NCI-H128 (cell line): Measurements from ENCODE around the gene AKAP7.
"Not testable (repeated sequence)": the region's sequence is repeated elsewhere in the genome, so short reads cannot be mapped to it uniquely, and the experiment has no call there.

Experiments used
- DNase-seq: peaks from one replicate; lab custom pipeline; 2025; ENCODE audit not compliant: unreplicated experiment; lab: John Stamatoyannopoulos, UW

AKAP7 gene

DNA sequence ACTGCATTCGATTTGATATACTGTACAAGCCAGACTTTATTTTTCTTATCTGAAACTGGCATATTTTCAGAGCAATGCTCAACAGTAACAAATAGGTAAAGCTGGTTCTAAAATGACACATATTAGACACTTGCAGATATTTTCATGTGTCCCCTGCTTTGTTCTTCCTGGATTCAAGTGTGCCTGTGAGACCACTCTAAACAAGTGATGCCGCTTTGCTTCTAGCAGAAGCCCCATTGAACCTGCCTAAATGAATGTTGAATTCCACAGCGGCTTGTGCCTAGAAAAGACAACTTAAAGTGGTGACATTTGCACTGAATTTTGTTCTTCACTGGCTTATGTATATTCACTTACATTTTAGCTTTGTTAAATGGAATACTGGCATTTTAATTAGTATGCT lies 115.7 kb downstream of the AKAP7 start:
- no peak for DNase-seq

- no peak for DNase-seq
Observed at GRCh38 chr6:131251590-131252199, 116.4 kb downstream of the AKAP7 start.

GRCh38 chr6:131255434-131255833 lies 120.2 kb downstream of the AKAP7 start:
- no peak for DNase-seq

- no peak for DNase-seq
Observed at GRCh38 chr6:131255911-131256310, 120.6 kb downstream of the AKAP7 start.

- no peak for DNase-seq
Observed at GRCh38 chr6:131257104-131257503, 121.8 kb downstream of the AKAP7 start.

GRCh38 chr6:131258010-131258652 lies 122.9 kb downstream of the AKAP7 start:
- DNase-seq = no peak

DNA sequence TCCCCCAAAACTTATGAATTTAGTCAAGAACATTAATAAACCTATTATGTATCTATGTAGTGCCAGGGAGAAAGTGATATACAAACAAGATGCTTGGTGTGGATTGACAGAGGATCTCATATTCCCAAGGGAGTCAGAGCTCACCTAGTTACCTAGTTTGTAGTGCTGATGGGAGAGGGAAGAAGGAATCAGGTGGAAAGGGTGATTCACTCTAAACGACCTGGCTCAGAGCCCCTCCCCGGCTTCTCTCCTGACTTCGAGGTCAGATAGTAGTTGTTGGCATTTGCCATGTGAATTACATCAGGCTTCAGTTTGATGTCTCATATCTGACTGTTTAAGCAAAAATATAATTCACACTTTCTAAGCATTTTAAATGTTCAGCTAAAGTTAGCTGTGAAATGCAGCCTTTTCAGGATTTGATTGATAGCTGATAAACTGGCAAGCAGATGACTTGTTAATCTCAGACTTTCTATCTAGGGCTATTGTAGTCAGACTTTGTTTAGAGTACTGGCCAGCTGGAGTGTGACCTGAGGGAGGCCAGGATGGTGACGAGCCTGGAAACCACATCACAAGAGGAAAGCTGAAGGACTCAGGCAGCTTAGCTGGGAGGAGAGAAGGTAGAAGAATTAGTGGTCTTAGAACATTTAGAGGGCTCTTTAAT lies 123.7 kb downstream of the AKAP7 start:
- no peak for DNase-seq

- not testable (repeated sequence) for DNase-seq
Observed at GRCh38 chr6:131260960-131261359, 125.7 kb downstream of the AKAP7 start.

GRCh38 chr6:131262060-131262459 lies 126.8 kb downstream of the AKAP7 start:
- no peak for DNase-seq

DNA sequence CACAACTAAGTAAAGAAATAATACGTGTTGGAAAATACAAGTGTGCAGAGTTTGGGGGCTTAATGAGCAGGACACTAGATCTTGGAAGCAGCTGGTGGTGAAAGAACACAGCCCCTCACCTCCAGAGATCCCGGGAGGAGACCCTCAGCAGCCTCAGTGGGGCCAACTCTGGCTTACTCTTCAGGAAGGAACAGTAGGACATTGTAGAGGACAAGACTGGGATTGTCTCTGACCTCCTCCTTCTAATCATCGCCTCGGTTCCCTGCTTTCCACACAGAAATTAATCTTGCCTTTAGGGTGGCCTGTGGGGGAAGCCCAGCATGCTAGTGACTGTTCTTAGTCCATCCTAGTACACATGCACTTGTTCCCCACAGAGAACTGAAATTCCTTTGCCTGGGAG lies 130.7 kb downstream of the AKAP7 start:
- no peak for DNase-seq

GRCh38 chr6:131268303-131268702 lies 133.0 kb downstream of the AKAP7 start:
- no peak for DNase-seq

- no peak for DNase-seq
Observed at GRCh38 chr6:131269565-131270391, 134.5 kb downstream of the AKAP7 start.

DNA sequence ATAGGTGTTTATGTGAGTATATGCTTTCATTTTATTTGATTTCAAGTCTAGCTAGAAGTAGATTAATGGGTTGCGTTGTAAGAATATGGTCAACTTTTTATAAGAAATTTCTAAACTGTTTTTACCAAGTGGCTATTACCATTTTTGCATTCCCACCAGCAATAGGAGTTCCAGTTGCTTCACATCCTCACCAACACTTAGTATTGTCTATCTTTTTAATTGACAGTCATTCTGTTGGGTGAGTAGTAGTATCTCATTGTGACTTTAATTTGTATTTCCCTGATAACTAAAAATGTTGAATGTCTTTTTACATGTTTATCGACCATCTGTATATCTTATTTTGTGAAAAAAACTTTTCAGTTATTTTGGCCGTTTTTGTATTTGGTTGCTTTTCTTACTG lies 135.3 kb downstream of the AKAP7 start:
- no peak for DNase-seq

GRCh38 chr6:131275273-131275672 lies 140.0 kb downstream of the AKAP7 start:
- no peak for DNase-seq

GRCh38 chr6:131277591-131277990 lies 142.3 kb downstream of the AKAP7 start:
- DNase-seq = no peak

DNA sequence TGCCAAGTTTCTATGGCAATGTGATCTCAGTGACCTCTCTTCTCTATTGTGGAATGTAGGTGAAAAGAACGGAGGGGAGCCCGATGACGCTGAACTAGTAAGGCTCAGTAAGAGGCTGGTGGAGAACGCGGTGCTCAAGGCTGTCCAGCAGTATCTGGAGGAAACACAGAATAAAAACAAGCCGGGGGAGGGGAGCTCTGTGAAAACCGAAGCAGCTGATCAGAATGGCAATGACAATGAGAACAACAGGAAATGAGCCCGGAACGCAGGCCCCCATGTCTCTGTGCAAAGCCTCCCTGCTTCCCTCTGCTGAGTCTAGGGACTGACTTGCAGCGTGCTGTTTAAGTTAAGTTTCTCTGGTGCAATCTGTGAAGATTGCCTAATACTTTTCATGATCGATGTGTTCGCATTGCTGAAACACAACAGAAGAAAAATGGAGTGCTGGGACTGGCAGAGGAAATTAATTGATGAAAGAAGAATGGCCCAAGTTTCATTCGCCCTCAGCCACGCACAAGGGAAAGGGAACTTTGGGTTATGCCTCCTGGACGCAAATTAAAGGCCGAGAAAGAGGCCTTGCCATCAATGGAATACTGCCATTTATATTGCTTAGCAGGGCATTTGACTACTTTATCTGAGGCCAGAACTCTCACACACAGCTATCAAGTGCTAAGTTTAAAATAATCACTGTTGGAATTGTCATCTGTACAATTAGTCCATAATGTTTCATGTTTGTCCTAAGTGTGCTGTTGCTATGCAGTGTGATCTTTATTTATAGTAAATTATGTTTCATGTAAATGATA lies 146.4 kb downstream of the AKAP7 start:
- DNase-seq = no peak

DNA sequence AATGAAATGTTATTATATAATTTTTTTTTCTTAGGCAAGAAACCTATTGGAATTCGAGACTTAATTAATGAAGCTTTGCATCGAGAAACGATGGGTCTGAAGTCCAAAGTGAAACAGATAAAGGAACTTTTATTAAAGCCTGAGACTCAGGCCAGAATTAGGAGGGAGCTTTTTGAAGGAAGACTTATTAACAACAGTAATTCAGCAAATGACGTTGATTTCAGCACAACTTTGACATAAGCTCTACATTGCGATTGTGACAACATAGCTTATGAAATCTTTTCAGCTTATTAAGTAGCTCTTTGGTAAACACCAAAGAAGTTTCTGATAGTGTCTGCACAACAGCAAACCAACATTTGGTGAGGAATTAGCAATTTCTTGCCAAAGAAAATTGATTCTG lies 147.1 kb downstream of the AKAP7 start:
- no peak for DNase-seq

- DNase-seq = no peak
Observed at GRCh38 chr6:131283466-131284175, 148.4 kb downstream of the AKAP7 start.

- no peak for DNase-seq
Observed at GRCh38 chr6:131285548-131285947, 150.3 kb downstream of the AKAP7 start.

DNA sequence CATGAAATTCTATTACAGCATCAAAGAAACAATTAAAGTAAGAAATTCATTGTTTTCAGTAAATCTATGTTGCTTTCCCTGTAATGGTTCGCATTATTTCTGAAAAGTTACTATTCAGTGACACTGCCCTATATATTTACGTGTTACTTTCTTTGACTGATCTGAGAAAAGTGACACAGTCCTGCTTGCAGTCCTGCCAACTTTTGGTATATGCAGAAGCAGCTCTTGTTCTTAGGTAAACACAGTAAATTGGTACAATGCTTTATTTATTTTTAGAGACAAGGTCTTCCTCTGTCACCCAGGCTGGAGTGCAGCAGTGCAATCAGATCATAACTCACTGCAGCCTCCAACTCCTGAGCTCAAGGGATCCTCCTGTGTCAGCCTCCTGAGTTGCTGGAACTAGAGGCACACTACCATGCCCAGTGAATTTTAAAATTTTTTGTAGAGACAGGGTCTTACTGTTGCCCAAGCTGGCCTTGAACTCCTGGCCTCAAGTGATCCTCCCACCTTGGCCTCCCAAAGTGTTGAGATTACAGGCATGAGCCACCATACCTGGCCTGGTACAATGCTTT lies 151.3 kb downstream of the AKAP7 start:
- DNase-seq = no peak
